Naive B cell (primary cell): ENCODE results near the gene POLR1A. TPM values are rescaled to one million over a fixed set of nuclear protein-coding genes. Genes with fewer than 3 reads are reported as not detected.

ENCODE experiments used
- ATAC-seq, 2 donors: fragments of 150-1000 bp; cut with Tn5 transposase; 2 replicates each; pipeline ENCODE4 v1.10.0; 2021; ENCODE audit warnings: low read depth in 2 of 2, mild to moderate bottlenecking in 2 of 2, moderate library complexity in 2 of 2
- DNase-seq: peaks from one replicate; pipeline ENCODE4 v3.0.0; 2022
- H3K27ac Mint-ChIP-seq, 6 donors: one replicate each; pipeline ENCODE4 v1.8.0; 2020 to 2022; ENCODE audit warnings: mild to moderate bottlenecking in 6 of 6, mixed read lengths in 6 of 6, moderate library complexity in 5 of 6, inconsistent platforms in 2 of 6
- H3K27me3 Mint-ChIP-seq, 3 donors: one replicate each; pipeline ENCODE4 v1.8.0; 2021 to 2022; ENCODE audit warnings: mixed read lengths in 3 of 3, mild to moderate bottlenecking in 1 of 3
- H3K36me3 Mint-ChIP-seq, 2 donors: one replicate each; pipeline ENCODE4 v1.8.0; 2020 to 2022; ENCODE audit warnings: mixed read lengths in 2 of 2, inconsistent platforms in 1 of 2, mild to moderate bottlenecking in 1 of 2
- H3K4me1 Mint-ChIP-seq, 3 donors: one replicate each; pipeline ENCODE4 v1.8.0; 2020 to 2022; ENCODE audit warnings: mixed read lengths in 3 of 3, inconsistent platforms in 1 of 3, mild to moderate bottlenecking in 1 of 3, moderate library complexity in 1 of 3
- H3K4me3 Mint-ChIP-seq, 8 donors: one replicate each; pipeline ENCODE4 v1.8.0; 2020 to 2022; ENCODE audit warnings: mild to moderate bottlenecking in 8 of 8, mixed read lengths in 8 of 8, moderate library complexity in 8 of 8, inconsistent platforms in 2 of 8
- H3K9me3 Mint-ChIP-seq, 7 donors: one replicate each; pipeline ENCODE4 v1.8.0; 2020 to 2022; ENCODE audit warnings: mixed read lengths in 7 of 7, mild to moderate bottlenecking in 5 of 7, inconsistent platforms in 2 of 7, moderate library complexity in 1 of 7
- polyA plus RNA-seq, 6 donors: library from polyadenylated mRNA; unstranded; fragments of 300-500 nt; fragmentation: Illumina TruSeq; gene quantifications; one replicate each; pipeline ENCODE4 v1.2.3, GENCODE V29; 2021; ENCODE audit warnings: low read depth in 6 of 6

Gene POLR1A
- polyA plus RNA-seq, 6 donors from 2014 or later, result 1.9 to 6.2 (median 2.4) TPM; not detected in 1

DNA sequence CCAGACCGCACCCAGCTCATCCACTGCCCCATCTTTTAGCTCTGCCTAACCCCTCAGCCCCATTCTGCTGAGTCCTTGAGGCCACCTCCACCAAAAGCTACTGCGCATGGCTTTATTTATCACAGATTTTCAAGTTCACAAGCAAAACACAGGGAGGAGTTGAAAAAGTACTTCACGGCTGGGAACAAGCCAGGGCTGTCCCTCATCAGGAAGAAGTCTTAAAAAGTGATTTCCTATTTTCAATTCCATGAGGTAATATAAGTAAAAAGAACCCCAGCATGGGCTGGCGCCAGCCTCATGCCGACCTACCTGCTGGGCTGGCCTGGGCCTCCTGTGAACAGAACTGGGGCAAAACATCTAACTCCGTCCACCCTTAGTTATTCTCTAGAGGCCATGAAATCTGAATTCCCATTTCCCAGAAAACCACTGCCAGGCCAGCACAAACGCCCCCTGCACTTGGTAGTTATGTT is 69.0 kb downstream of the POLR1A start:
- peaks cover 53 to 78% (median 58%) of the 10 kb centered on the region in 3 donors for H3K4me1 Mint-ChIP-seq
- peaks cover 0 to 1% (median 0%) of the 10 kb centered on the region in 7 donors for H3K9me3 Mint-ChIP-seq
- H3K27me3 Mint-ChIP-seq, result no peaks in the 10 kb centered on the region
- H3K27ac Mint-ChIP-seq, result peak overlapping the region; percentile 96 to 100 (median 99)
- DNase-seq (no peak), ATAC-seq (no peak)
- H3K36me3 Mint-ChIP-seq, result peaks cover 0 to 15% of the 10 kb centered on the region in 2 donors
- peak overlapping the region; percentile 31 to 94 (median 80) for H3K4me3 Mint-ChIP-seq

DNA sequence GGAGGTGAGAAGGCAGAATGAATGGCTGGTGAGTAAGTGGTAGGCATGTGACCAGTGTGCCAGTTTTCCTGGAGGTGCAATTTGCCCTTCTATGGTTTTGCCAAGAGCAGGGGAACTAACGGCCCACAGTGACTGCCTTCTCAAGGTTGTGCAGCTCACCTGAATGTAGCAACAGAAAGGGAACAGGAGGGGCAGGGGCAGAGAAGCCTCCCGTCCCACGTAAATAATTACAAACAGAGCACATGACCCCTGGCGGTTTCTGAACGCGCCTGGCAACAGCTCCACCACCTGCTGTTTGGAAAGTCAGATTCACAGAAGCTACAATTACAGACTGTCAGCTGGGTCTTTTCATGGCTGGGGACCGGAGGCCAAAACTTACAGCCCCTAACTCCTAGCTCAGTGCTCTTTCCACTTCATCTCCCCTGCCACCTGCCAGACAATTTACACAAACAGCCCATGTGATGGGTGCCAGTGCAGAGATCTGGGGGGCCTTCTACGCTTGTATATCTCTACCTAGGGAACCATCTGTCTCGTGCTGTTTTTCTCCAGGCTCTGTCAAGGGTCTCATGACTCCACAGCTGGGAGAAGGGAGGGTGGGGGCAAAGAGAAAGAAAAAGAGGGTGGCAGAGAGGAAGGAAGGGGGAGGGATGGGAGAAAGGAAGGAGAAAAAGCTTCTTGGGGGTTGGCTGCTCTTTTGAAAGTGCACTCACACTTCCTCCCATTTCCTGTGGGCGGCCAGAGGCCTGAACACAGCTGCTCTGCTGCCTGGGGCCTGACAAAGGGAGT is 69.6 kb downstream of the POLR1A start:
- peak overlapping the region; percentile 96 to 100 (median 99) for H3K27ac Mint-ChIP-seq
- H3K4me1 Mint-ChIP-seq, result peaks cover 50 to 75% (median 61%) of the 10 kb centered on the region in 3 donors
- H3K36me3 Mint-ChIP-seq, result peaks cover 0 to 21% of the 10 kb centered on the region in 2 donors
- DNase-seq, result peak; percentile 89
- H3K9me3 Mint-ChIP-seq, result peaks cover 0 to 1% (median 0%) of the 10 kb centered on the region in 7 donors
- no peaks in the 10 kb centered on the region for H3K27me3 Mint-ChIP-seq
- peak overlapping the region; percentile 31 to 94 (median 80) for H3K4me3 Mint-ChIP-seq
- ATAC-seq, result peak; percentile 72 to 83

DNA sequence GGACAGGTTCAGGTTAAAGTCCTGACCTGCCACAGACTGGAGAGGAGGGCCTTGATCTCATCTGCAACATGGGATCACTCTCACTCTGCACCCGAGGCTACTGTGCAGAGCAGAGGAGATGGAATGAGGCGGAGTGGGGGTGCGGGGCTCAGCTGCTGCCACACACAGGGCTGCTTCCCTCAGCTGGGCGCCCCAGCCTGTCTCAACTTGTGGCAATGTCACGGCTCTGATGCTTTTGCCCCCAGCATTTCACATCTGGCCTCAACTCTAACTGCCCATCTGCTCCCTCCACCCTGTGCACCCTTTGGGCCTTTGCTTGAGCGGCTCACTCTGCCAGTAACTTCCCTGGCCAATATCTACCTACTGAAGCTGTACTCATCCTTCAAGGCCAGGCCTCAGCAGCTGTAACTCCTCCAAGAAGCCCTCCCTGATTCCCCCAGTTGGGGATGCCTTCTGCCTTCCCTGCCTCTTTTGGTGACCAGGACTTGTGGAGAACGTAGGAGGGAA is 70.3 kb downstream of the POLR1A start:
- Mint-ChIP-seq H3K9me3 (no peaks in the 10 kb centered on the region), H3K27me3 (no peaks in the 10 kb centered on the region), H3K4me1 (peaks cover 46 to 69% (median 58%) of the 10 kb centered on the region in 3 donors), H3K36me3 (peaks cover 6 to 28% of the 10 kb centered on the region in 2 donors), H3K4me3 (peak overlapping the region; percentile 31 to 94 (median 80)), H3K27ac (peak overlapping the region; percentile 96 to 100 (median 99))
- DNase-seq, result no peak
- ATAC-seq, result no peak

DNA sequence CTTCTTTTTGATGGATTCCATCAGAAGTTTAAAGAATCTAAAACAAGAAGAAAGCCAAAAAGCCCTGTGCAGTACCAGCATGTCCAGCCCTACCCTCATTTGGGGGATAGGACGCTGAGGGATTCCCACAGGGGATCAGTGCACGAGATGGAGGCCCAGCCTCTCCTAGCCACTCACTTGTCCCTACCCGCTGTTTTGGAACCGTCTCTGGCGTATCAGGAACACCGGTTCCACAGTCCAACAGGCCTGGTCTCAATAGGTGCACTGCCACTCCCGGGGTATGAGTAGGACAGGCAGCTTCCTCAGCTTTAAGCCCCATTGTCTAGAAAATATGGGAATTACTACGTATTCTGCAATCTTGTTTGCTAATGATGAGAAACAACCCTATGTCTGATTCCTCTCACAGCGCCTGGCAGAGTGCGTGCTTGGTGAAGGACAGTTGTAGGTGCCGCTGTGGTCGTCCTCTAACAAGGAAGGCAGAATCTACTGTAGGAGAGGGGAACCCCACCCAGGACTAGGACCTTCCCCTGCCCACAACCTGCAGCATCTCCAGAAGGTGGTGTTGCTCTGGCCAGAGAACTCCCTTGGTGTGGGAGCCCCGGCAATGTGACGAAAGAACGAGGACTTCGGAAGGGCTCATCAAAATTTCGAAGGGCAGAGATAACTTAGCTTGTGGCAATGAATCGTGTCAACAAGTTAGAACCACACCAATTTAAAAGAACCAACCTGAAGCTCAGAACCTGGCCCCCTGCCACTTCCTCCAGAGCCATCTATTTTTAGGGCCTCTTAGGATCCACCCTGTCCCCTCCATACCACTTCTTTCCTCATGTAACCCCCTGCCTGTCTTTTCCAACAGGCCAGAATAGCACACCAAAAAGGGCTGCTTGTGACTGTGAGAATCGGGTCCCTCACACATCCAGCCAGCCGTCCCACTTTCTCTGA is 71.7 kb downstream of the POLR1A start:
- no peak for DNase-seq
- peak overlapping the region in 3 of 8 donors; percentile 20 to 54 (median 25) for H3K4me3 Mint-ChIP-seq
- peak overlapping the region; percentile 96 to 100 (median 98) for H3K27ac Mint-ChIP-seq
- no peaks in the 10 kb centered on the region for H3K9me3 Mint-ChIP-seq
- peaks cover 41 to 56% (median 54%) of the 10 kb centered on the region in 3 donors for H3K4me1 Mint-ChIP-seq
- ATAC-seq, result no peak
- H3K27me3 Mint-ChIP-seq, result no peaks in the 10 kb centered on the region
- H3K36me3 Mint-ChIP-seq, result peaks cover 10 to 38% of the 10 kb centered on the region in 2 donors

DNA sequence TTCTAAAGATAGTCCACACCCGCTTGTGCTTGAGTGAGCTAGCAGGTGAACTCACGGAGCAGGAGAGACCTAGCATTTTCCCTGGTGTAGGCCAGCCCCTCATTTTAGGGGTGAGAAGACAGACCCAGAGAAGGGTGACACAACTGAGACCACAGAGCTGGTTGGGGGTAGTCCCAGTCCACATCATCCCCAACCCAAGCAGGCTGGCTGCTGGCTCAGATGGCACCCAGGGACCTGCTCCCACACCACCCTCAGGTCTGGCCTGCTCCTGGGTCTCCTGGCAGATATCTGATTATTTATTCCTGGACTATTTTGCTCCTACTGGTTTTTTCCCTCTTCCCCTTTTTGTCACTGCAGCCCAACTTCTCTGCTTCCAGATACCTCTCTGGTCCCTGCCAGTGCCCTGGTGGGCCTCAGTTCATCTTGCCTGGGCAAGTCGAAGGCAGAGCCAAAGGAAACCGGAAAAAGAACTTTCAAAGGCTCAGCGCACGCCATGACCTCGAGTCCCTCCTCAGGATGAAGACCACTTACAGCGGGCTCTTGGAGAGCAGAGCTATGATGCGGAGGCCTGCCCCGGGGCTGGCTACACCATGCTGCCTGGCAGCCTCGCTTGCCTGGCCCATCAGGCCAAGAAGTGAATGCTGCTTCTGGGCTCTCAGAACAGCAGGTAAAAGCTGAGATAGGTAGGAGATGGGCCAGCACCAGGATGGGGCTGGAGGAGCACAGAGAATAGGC is 72.7 kb downstream of the POLR1A start:
- H3K36me3 Mint-ChIP-seq, result peaks cover 10 to 42% of the 10 kb centered on the region in 2 donors
- H3K4me1 Mint-ChIP-seq, result peaks cover 31 to 46% (median 44%) of the 10 kb centered on the region in 3 donors
- H3K9me3 Mint-ChIP-seq, result no peaks in the 10 kb centered on the region
- ATAC-seq (no peak), DNase-seq (no peak)
- no peak overlapping the region for H3K4me3 Mint-ChIP-seq
- H3K27ac Mint-ChIP-seq, result peak overlapping the region; percentile 10 to 96 (median 83)
- H3K27me3 Mint-ChIP-seq, result no peaks in the 10 kb centered on the region

DNA sequence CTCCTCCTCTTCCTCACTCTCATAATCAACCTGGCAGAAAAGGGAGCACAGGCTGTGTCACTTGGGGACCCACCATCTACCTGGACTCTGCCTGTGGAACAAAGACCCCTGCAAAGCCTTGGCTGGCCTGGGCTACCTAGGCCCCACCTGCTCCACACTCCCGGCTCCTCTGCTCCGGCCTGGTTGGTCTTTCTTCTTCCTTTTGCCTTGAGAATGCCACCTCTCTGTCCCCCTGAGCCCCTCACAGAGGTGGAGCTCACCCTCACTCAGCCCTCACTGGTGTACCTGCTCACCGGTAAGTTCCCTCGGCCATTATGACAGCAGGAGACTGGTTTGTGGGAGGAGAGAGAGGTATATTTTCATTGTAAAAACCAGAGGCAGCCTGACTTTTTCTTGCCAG is 74.1 kb downstream of the POLR1A start:
- Mint-ChIP-seq H3K27ac (peak overlapping the region in 4 of 6 donors; percentile 34 to 96 (median 66)), H3K4me1 (peaks cover 17 to 33% (median 32%) of the 10 kb centered on the region in 3 donors), H3K36me3 (peaks cover 10 to 50% of the 10 kb centered on the region in 2 donors)

DNA sequence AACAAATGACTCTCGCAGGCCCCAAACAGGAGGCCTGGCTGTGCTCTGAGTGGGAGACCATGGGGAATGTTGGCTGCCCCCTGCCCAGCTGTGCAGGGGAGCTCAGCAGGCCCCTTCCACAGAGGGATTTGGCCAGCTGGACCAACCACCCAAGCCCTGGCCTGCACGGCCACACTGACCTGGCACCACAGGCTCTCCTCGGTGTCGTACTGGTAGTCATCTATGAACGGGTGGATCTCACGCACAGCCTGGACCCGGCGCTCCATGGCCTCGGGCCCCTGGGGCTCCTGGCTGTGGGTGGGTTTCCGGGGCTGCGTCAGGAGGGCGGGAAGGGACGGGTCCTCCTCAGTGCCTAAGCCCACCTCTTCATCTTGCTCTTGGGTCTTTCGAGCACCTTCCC is 74.5 kb downstream of the POLR1A start:
- ATAC-seq (no peak), DNase-seq (no peak)
- Mint-ChIP-seq H3K27me3 (no peaks in the 10 kb centered on the region), H3K4me3 (no peak overlapping the region), H3K27ac (peak overlapping the region in 1 of 6 donors; percentile 74), H3K9me3 (no peaks in the 10 kb centered on the region), H3K36me3 (peaks cover 10 to 50% of the 10 kb centered on the region in 2 donors), H3K4me1 (peaks cover 12 to 28% (median 28%) of the 10 kb centered on the region in 3 donors)

More for the DNA sequence above, 74.1 kb downstream of the POLR1A start:
- Mint-ChIP-seq H3K27me3 (no peaks in the 10 kb centered on the region), H3K9me3 (no peaks in the 10 kb centered on the region), H3K4me3 (no peak overlapping the region)
- ATAC-seq (no peak), DNase-seq (no peak)

DNA sequence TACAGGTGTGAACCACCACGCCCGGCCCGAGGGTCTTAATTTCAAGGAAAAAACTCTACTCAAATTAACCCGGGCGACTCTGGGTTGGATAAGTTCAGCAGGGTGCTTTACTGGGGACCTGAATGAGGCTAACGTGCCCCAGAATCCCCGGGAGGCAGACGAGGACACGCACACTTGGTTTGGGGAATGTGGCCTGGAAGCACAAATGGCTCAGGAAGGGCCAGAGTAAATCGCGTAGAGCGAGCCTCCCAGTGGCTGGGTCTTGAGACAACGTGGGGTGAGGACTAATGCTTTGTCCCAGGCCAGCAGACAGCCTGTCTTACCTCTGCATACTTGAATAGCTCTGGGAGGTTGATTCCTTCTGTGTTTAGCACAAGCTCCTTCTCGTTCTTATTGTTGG is 75.8 kb downstream of the POLR1A start:
- H3K27me3 Mint-ChIP-seq, result no peaks in the 10 kb centered on the region
- no peak for ATAC-seq
- no peak for DNase-seq
- peak overlapping the region in 3 of 6 donors; percentile 33 to 92 (median 84) for H3K27ac Mint-ChIP-seq
- H3K36me3 Mint-ChIP-seq, result peaks cover 10 to 50% of the 10 kb centered on the region in 2 donors
- no peak overlapping the region for H3K4me3 Mint-ChIP-seq
- peaks cover 0 to 19% (median 15%) of the 10 kb centered on the region in 3 donors for H3K4me1 Mint-ChIP-seq
- no peaks in the 10 kb centered on the region for H3K9me3 Mint-ChIP-seq

DNA sequence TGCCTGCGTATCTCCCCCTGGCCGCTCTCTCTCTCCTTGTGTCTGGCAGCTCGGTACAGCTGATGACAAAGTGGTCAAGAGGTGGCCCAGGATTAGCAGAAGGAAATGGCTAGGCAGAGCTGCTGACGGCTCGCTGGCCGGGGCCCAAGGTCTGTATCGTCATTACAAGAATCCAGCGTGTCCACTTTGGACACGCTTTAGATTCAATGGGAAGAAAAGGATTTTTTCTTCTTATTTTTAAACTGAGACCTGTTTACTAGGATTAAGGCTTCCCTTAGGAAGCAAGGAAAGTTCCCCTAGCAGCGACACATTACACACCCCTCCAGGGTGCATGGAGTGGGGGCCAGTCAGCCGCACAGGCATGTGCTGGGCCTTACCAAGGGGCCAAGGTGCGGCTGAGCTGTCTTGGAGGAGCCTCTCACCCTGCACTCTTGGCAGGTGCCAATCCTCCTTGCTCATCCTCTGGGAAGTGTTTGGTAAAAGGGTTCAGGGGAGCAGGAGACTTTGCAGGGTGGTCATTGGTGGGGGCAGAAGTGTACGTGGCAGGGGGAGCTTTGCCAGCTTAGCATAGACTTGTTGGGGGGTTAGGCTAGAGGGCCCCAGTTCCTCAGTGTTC is 76.8 kb downstream of the POLR1A start:
- H3K9me3 Mint-ChIP-seq, result no peaks in the 10 kb centered on the region
- peaks cover 10 to 56% of the 10 kb centered on the region in 2 donors for H3K36me3 Mint-ChIP-seq
- no peaks in the 10 kb centered on the region for H3K27me3 Mint-ChIP-seq
- H3K4me3 Mint-ChIP-seq, result no peak overlapping the region
- H3K4me1 Mint-ChIP-seq, result peaks cover 0 to 9% (median 5%) of the 10 kb centered on the region in 3 donors
- ATAC-seq, result no peak
- no peak for DNase-seq
- no peak overlapping the region for H3K27ac Mint-ChIP-seq

DNA sequence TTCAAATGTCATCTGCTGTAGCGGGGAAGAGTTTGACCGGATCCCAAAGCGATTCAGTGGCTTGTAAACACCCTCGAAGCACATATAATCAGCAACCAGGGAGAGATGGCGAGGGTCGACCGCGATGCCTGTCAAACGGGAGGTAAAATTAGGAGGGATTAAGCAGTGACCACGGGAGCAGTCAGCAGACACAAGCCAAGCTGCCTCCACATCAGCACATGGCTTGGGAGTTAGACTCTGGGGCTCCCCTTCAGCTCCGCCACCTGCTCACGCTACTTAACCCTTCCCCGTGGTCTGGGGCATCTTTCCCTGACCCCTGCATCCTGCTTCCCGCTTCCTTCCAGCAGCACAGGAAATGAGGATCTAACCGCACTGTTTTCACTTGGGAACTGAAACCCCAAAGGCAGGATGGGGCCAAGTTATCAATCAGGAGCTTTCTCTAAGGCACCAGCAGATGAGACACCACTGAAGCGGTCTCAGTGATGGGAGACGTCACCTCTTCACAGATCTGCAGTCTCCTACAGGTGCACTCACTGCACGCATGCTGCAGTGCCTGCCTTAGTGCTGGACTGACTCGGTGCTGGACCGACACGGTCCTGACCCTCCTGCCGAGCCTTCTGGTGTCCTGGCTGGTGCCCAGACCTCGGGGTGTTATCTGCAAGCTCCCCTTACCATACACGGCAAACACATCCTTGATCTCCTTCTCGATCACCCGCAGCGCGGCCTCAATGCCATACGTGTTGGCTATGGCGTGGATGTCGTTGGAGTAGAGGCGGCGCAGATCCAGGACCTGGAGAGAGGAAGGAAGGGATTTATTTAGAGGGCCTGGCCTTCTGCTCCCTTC is 77.5 kb downstream of the POLR1A start:
- H3K27me3 Mint-ChIP-seq, result no peaks in the 10 kb centered on the region
- peaks cover 0 to 13% (median 6%) of the 10 kb centered on the region in 3 donors for H3K4me1 Mint-ChIP-seq
- DNase-seq, result no peak
- H3K27ac Mint-ChIP-seq, result peak overlapping the region in 3 of 6 donors; percentile 18 to 80 (median 69)
- H3K9me3 Mint-ChIP-seq, result no peaks in the 10 kb centered on the region
- H3K4me3 Mint-ChIP-seq, result no peak overlapping the region
- no peak for ATAC-seq
- peaks cover 10 to 54% of the 10 kb centered on the region in 2 donors for H3K36me3 Mint-ChIP-seq

DNA sequence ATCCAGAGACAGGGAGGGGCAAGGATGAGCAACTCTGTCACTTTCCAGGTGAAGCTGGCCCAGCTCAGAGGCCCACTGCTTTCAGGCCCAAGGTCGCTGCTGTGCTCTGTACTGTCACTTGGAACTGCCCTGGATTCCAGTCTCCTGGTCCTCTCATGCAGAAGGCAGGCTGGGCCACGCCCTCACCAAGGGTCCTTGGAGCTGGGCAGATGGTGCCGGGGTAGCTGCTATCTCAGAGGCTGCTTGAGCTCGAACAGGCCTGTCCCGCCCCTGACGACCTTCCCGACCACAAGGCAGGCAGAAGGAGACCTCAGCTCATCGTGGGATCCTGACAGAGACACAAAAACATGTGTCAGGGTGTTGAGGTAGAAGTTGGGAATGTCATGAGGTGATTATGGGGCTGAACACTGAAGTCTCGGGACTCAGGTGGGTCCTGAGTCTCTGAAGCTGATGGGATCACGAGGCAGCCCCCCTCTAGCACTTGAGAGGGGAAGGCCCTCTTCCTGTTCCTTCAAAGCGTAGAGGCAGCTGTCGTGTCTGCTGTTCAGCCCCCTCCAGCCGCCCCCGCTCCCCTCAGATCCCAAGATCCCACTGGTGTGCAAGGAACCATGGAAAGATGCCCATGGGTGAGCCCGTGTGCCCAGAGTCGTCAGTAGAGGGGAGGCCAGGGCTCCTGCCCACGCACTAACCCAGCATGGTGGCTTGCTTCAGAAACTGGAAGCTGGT is 78.3 kb downstream of the POLR1A start:
- peaks cover 5 to 19% (median 11%) of the 10 kb centered on the region in 3 donors for H3K4me1 Mint-ChIP-seq
- no peak overlapping the region for H3K4me3 Mint-ChIP-seq
- ATAC-seq (no peak), DNase-seq (no peak)
- no peaks in the 10 kb centered on the region for H3K9me3 Mint-ChIP-seq
- peaks cover 10 to 48% of the 10 kb centered on the region in 2 donors for H3K36me3 Mint-ChIP-seq
- H3K27me3 Mint-ChIP-seq, result no peaks in the 10 kb centered on the region
- peak overlapping the region in 3 of 6 donors; percentile 58 to 80 (median 60) for H3K27ac Mint-ChIP-seq
